Measurements from ENCODE around the gene RNF224. TPM values are rescaled to one million over a fixed set of nuclear protein-coding genes. Genes with fewer than 3 reads are reported as not detected.

Gene RNF224
- total RNA-seq, 2 donors from 2014 or later: not detected

DNA sequence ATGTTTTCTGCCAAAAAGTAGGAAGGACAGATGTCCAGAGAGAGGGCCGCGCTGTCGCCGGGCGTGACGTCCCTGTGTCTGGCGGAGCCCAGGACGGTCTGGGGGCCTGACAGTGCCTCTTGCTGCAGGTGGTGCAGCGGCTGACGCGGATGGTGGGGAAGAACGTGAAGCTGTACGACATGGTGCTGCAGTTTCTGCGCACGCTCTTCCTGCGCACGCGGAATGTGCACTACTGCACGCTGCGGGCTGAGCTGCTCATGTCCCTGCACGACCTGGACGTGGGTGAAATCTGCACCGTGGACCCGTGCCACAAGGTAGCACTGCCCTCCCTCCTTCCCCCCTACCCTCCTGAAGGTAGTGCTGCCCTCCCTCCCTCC, 35.6 kb downstream of the RNF224 start:
- DNase-seq (no peak), ATAC-seq (peak in 1 of 2 donors; percentile 20)
- intact Hi-C loops (cut with DNase I): no loop called here

DNA sequence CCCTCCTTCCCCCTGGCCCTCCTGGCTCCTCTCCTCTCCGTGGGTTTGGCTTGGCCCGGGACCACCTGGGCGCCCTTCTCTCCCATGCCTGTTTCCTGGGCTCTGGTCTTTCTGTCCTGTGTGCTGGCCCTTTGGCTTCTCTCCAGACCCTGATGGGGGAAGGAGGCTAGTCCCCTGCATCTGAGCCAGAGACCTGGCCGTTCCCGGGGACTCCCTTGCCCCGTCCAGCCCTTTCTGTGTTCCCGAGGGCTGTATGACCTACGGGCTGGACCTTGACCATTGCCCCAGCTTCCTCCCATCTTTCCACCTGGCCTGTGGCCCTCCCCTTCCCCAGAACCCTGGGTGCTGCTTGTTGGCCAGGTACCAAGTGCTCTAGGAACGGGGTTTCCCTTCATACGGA, 36.2 kb downstream of the RNF224 start:
- ATAC-seq: no peak
- DNase-seq: no peak

GRCh38 chr9:137264067-137264466, 36.8 kb downstream of the RNF224 start:
- intact Hi-C loops (cut with DNase I): no loop called here
- no peak for ATAC-seq
- no peak for DNase-seq

More for the DNA sequence above, 36.2 kb downstream of the RNF224 start:
- intact Hi-C loops (cut with DNase I): no loop called here

- ATAC-seq (no peak), DNase-seq (no peak)
- intact Hi-C loops (cut with DNase I): no loop called here
Observed at GRCh38 chr9:137265496-137266161, 38.3 kb downstream of the RNF224 start.

DNA sequence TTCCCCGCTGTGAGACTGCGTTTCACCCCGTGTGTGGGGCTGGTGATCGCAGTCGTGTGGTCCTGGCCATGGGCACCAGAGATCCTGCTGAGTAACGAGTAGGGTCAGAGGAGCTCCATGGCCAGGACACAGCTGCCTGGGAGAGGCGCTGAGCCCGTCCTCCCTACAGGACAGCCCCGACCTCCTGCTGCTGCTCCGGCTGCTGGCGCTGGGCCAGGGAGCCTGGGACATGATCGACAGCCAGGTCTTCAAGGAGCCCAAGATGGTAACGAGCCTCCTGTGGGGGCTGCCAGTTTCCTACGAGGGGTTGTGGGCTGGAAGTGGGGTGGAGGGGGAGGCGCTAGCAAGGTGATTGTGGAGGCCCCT, 38.8 kb downstream of the RNF224 start:
- ATAC-seq: no peak
- intact Hi-C loops (cut with DNase I): no loop called here
- no peak for DNase-seq

- DNase-seq: no peak
- no peak for ATAC-seq
- intact Hi-C loops (cut with DNase I): no loop called here
Observed at GRCh38 chr9:137266585-137267453, 39.5 kb downstream of the RNF224 start.

DNA sequence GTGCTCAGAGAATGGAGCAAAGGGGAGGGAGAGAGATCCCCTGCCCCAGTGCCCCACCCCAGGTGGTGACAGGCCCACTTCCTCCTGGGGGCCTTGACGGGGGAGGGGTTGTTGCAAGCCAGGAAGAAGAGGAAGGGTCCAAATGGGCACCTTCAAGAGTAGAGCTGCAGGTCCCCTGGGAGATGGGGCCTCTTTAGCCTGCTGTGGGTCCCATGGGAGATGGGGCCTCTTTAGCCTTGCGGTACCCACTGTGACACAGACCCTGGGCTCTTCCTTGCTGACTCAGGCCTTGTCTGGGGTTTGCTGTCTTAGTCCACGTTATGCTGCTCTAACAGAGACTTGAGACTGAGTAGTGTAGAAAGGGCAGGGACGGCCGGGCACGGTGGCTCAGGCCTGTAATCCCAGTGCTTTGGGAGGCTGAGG, 40.6 kb downstream of the RNF224 start:
- ATAC-seq (no peak), DNase-seq (no peak)
- intact Hi-C loops (cut with DNase I): no loop called here

DNA sequence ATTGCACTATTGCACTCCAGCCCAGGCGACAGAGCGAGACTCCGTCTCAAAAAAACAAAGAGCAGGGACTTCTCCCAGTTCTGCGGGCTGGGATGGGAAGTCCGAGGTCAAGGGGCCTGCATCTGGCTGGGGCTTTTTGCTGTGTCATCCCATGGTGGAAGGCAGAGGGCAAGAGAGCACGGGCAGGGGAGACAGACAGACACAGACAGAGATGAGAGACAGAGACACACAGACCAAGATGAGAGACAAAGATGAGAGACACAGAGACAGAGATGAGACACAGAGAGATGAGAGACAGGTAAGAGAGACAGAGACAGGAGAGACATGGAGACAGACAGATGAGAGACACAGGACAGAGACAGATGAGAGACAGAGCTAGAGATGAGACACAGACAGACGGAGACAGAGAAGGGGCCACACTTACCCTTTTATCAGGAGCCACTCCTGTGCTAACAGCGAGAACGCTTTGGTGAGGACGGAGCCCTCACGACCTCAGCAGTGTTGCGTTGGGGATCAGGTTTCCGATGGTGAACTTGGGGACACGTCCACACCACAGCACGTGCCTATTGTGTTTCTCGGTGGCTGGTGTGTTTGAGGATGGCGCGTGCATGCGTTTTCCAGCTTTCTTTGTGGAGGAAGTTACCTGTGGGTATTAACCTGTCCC, 41.4 kb downstream of the RNF224 start:
- no peak for DNase-seq
- intact Hi-C loops (cut with DNase I): no loop called here
- ATAC-seq: peak in 1 of 2 donors; percentile 12

GRCh38 chr9:137269231-137269772, 42.0 kb downstream of the RNF224 start:
- DNase-seq: no peak
- peak; percentile 55 to 67 for ATAC-seq
- intact Hi-C loops (cut with DNase I): no loop called here

GRCh38 chr9:137270929-137271695, 43.8 kb downstream of the RNF224 start:
- DNase-seq: no peak
- peak in 1 of 2 donors; percentile 8 for ATAC-seq
- intact Hi-C loops (cut with DNase I): no loop called here

DNA sequence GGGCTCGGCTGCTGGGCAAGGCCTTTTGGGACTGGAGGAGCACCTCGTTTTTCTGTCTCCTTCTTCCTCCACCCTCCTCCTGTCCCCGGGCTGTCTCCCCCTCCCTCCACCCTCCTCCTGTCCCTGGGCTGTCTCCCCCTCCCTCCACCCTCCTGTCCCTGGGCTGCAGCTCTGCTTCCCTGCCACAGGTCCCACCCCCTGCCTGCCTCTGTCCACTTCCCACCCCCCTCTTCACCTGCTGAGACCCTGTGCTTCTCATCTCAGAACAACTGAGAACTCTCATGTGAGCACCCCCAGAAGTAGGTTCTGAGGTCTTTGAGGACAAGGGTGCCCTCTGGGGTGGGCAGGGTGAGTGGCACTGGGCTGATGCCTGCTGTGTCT, 44.4 kb downstream of the RNF224 start:
- DNase-seq: no peak
- no peak for ATAC-seq
- intact Hi-C loops (cut with DNase I): no loop called here

DNA sequence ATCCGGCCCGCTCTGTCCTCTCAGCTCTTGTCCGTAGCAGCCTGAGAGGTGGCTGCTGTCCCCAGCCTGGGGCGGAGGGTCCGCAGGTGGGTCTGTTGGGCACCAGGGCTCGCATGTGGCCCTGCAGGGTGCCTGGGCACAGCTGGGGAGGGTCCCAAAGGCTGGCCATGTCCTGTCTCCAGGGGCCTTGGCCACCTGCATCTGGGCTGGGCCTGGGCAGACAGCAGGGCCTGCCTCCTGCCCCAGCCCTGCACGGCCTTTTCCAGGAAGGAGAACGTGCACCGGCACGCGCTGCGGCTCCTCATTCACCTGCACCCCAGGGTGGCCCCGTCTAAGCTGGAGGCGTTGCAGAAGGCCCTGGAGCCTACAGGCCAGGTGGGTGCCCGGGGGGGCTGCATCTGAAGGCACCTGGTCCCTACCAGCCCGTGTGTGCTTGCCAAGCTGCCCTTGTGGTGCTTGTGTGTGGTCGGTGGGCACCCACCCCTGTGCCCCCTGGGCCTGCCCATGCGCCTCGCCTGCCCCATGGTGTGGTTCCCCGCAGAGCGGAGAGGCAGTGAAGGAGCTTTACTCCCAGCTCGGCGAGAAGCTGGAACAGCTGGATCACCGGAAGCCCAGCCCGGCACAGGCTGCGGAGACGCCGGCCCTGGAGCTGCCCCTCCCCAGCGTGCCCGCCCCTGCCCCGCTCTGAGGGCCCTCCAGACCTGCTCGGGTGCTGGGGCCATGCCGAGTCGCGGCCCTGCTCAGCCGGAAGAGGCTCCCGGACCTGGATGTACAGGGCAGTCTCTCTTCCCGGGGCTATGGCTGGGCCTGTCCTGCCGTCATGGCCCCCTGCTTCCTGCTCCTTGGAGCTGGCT, 45.2 kb downstream of the RNF224 start:
- DNase-seq (no peak), ATAC-seq (no peak)
- intact Hi-C loops (cut with DNase I): no loop called here

DNA sequence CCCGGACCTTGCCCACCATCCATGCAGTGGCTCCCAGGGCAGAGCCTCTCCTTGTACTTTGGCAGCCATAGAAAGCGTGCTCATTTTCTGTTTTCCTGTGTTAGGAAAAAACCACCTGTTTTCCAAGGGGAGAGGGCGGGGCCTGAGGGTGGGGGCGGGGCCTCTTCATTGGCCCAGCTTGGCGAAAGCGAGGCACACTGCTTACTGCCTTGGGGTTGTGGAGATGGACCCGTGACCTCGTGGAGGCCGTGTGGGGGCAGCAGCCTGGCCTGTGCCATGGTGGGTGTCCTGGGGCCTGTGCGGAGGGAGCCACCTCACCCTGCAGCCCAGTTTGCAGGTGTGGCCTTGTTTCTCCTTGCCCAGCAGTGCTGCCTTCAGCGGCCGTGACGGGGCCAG, 45.8 kb downstream of the RNF224 start:
- DNase-seq (no peak), ATAC-seq (no peak)
- intact Hi-C loops (cut with DNase I): no loop called here

GRCh38 chr9:137273611-137274320, 46.5 kb downstream of the RNF224 start:
- no peak for ATAC-seq

GRCh38 chr9:137275203-137275587, 47.9 kb downstream of the RNF224 start:
- DNase-seq: no peak
- ATAC-seq: no peak
- intact Hi-C loops (cut with DNase I): no loop called here

More at GRCh38 chr9:137273611-137274320, 46.5 kb downstream of the RNF224 start:
- intact Hi-C loops (cut with DNase I): no loop called here
- DNase-seq: no peak

DNA sequence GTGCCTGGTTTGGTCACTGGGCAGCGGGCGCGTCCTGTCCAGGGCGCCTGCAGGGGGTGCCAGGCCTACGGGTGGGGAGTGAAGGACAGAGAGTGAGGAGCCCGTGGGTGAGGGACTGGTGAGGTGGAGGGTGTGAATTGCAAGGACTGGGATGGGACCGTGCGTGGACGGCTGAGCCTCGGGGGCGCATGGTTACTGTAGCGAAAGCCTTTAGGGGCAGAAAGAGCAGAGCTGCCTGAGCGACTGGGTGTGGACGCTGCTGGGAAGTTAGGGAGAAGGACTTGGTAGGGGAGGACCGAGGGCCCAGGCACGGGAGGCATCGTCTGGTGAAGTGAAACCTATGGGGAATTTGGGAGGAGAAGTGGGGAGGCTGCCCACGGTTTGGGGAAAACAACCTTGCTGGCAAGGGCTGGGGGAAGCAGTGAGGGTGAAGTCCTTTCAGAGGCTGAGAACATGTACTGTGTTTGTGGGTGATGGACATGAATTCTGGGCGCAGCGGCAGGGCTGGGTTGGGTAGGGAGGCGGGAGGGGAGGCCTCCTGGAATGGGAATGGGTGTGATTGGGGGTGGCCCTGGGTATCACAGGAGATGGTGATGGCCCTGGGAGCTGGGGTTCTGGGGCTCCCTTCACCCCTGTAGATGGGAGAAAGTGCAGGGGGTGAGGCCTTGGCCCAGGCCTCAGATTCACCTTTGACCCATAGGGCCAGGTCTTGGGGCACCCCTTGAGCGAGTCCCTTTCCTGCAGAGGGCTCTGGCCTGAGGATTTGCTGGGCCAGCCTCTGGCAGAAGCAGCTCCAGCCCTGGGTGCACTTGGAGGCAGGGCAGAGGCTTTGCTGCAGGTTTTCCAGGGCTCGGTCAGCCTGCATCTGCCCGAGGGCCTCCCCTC, 48.5 kb downstream of the RNF224 start:
- intact Hi-C loops (cut with DNase I): no loop called here
- no peak for DNase-seq
- no peak for ATAC-seq
